ENCODE measurements around the gene FABP1.

FABP1 gene

GRCh38 chr2:88136817-88137216, 9.0 kb upstream of the FABP1 start:
- no peak for DNase-seq

DNA sequence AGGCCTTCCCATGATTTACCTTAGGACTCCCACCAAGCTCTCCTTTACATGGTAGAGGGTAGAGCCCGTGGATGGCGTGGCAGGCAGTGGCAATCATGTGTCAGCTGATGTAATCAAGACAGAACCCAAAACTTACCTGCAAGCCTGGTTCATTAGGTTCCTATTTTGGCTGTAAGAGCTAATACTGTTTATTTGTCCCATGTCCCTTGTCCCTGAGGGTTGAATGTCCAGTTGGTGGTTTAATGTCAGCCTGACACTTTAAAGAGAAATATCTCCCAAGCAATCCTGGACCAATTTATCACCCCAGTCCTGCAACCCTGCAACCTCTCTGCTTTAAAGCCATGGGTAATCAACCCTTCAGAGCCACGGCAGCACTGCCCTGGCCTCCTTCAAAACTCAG, 6.0 kb upstream of the FABP1 start:
- no peak for DNase-seq

DNA sequence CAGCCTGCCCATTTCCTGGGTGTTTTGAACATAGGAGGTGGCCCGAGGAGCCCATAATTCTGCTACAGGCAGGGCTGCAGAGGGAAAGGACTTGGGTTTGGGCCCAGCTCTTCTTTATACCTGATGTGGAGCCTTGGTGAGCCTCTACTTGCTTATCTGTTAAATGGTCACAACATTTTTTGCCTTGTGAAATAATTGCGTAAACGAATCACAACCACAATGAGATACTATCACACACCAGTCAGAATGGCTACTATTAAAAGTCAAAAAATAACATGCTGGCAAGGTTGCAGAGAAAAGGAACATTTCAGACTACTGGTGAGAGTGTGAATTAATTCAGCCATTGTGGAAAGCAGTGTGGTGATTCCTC, 4.1 kb upstream of the FABP1 start:
- DNase-seq, result no peak

DNA sequence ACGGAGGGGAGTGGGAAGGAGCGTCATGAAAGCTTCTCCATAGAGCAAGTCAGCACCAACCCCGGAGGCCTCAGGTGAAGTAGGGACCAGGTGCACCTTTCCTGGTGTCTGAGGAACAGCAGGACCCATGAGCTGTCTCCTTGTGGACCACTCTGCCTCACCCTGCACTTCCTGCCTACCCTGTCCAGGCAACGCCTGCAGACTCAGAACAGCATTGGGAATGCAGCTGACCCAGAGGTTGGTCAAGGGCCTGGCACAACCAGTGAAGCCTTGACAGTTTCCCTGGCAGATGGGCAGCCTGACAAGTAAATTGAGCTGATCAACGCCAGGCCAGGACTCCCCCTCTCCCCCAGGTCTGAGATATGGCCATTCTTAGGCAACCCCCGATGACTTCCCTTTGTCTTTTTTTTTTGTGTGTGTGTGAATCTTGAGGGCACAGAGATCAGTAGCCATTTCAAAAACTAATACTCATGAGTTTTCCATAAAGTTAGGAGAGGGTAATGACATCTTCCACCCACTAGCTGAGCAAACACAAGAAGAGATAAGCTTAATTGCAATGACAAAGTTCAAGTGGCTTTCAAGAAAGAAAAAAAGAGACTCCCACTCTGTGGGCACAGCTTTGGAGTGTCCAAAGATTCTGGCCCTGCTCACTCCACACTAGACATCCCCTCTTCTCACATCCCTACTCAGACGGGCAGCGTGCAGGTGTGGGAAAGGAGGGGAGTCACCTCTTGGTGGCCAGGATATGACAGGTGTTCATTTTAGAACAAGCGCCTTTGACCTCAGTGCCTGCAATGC, 3.5 kb upstream of the FABP1 start:
- no peak for DNase-seq

- no peak for DNase-seq
Measured at GRCh38 chr2:88129313-88129959, 1.6 kb upstream of the FABP1 start.

GRCh38 chr2:88128654-88129312, 921 bp upstream of the FABP1 start:
- no peak for DNase-seq

DNA sequence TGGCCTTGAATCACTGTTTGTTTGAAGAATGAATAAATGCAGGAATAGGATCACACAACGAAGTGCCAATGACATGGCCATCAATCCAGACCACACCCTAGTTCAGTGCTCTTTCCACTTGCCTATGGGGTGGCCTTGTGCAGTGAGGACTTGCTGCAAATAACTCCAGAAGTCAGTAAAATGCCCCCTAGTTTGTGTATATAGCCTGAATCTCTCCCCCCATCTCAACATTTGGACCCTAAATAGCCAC, 299 bp downstream of the FABP1 start:
- no peak for DNase-seq

DNA sequence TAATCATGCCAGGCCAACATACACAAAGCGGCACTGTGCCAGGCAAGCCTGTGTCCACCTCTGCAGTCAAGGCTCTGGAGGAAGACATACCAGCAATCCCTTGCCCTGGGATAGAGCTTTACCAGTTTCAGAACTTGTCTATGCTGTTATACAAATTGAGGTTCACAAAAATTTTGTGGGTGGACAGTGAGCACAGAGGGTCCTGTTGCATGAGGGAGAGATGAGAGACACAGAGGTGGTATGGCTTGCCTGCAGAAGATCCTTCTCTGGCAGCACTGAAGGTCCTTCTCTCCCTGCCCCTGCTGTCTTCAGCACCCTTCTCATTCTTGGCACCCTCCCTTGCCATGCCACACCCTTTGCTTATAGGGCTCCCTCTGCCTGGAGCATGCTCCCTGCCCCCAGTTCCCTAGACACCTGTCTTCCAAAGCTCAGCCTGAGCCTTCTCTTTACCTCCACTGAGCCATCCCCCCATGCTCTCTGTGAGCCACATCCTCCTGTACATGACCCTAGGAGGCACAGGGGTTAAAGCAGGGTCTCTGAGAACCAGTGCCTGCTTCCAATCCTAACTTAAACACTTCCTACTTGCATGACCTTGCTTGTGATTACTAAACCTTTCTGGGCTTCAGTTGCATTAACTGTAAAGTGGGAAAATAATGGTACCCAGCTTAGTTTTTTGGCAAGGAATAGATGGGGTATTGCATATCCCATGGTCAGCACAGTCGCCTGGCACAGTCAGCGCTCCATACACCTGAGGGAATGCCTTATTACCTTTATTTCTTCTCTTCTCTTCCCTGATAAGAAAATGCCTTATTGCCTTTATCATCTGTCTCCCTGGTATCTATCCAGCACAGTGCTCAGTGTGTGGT, 857 bp downstream of the FABP1 start:
- DNase-seq, result no peak

- no peak for DNase-seq
Measured at GRCh38 chr2:88125924-88126771, 1.7 kb downstream of the FABP1 start.

DNA sequence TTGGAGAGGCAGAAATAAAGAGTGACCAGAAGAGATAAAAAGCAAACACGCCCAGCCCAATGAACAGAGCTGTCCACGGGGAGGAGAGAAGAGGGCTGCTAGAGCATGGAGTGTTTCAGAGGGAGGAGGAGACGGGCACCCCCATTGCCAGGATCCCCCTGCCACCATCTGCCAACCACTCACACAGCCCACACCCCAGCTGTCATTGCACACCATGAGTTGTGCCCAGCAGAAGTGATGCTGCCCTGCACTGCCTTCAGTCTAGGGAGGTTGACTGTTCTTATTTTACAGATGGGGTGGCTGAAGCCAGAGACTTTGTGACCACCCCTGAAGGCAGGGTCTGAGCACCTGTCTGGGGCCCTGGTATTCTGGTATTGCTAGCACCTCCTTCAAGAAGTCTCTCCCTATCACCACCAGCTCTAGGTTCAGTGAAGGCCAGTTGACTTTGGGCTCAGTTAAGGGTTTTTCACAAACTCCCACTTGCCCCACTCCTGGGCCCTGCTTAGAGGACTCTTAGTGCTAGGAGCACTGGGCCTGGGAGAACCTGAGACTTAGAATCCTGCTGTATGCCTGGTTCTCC, 2.4 kb downstream of the FABP1 start:
- DNase-seq, result no peak

DNA sequence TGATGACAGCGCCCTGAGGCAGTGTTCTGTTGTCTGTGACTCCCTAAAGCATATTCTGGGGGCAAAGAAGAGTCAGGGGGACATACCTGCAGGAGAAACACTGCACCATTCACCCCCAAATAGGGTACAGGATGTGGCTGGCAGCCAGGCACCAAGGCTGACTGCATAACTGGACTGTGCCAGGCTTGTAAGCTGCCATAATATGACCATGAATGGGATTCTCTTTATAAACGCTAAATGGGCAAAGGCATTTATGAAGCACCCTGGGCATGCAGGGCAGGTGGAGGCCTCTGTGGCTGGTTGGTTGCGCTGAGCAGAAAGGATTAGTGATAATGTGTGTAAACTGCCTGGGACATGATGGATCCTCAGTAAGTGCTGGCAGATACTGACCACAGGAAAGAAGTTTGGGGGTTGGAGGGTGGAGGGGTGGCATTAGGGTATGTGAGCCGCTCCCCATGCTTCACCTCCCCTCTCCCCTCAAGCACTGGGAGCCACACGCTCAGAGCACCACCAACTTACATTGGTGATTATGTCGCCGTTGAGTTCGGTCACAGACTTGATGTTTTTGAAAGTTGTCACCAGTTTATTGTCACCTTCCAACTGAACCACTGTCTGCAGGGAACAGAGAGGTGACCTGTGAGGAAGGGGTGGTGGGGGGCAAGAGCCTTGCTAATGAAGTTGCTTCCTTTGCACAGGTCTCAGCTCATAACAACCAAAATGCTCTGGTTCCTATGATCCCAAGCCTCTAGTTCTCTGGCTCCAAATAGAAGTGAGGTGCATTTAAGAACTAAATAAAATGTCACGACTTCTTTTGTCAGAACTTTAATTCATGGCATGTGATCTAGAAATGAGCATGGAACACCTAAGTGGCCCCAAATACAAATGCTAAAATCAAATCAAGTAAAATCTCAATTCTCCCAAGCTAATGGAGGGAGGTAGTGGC, 3.6 kb downstream of the FABP1 start:
- DNase-seq, result no peak

GRCh38 chr2:88123164-88123974, 4.5 kb downstream of the FABP1 start:
- no peak for DNase-seq

DNA sequence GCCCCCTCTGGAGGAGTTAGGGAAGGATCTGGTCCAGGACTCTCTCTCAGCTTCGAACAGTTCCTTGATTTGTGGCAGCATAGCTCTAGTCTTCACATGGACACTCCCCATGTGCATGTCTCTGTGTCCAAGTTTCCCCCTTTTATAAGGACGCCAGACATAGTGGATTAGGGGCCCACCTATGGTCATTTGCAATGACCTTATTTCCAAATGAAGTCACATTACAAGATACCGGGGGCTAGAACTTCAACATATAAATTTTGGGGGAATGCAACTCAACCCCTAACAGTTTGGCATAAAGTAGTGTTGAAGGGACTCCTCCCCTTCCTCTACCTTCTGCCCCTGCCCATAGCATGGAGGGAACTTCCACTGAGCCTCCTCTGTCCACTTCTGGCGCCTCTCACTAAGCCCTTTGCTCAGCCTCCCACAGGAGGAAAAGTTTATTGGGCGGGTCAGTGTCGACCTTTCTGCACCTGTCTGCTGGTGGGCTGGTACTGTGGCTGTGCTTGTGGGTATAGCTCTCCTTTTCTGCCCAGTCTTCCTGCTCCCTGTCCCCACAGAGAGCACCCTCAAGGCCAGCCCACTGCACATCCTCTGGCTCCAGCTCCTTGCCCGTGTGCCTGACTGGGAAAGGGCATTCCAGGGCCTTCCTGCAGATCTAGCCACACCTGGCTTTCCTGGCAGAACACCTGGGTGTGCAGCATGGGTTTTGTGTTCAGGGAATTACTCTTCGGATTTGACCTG, 5.5 kb downstream of the FABP1 start:
- no peak for DNase-seq

DNA sequence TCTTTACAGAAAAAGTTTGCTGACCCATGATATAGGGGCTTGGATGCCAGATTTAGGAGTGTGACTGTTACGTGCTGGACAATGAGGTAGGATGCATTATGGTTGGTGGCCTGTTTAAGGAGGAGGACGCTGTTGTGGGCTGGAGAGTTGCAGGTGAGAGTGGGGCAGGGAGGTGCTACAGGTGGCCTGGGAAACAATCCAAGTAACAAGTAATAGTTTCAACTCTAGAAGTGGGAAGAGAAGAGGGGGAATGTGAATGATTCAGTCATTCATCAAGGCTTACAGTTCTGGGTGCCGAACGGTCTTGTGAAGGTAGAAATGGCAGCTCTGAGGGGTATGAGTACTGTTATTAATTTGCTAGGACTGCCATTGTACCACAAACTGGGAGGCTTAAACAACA, 6.2 kb downstream of the FABP1 start:
- no peak for DNase-seq

GRCh38 chr2:88117973-88118372, 9.9 kb downstream of the FABP1 start:
- no peak for DNase-seq

- no peak for DNase-seq
Measured at GRCh38 chr2:88116669-88117432, 11.0 kb downstream of the FABP1 start.

DNA sequence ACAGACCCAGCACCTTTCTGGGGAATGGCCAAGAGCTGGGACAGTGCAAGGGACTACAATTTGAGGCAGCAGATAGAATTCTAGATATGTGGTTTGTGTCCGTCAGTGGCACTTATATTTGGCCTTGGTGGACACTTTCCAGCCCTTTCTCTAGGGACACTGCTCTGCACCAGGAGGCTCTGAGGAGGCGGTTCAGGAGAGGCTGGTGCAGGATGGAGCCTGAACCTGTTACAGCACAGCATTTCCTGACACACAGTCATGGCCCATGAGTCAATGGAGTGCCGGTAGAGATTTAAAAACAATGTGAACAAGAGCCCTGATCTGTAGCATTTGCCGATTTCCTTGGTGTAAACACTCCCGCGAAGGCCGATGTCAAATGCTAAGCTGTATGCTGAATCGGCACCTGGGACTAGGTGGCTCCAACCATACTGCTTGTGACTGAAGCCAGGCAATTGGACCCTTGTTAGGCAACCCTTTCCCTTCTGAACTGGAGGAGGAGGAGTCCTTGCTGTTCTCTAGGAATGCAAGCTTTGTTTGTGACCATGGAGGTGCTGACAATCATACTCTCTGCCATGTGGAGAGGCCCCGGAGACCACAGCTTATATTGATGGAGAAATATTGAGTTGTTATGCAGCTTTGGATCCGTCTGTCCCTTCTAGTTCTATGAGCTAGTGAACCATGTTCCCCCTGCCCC, 11.9 kb downstream of the FABP1 start:
- DNase-seq, result no peak

- no peak for DNase-seq
Measured at GRCh38 chr2:88114889-88115288, 13.0 kb downstream of the FABP1 start.
